ENCODE results near the gene MYL6. TPM values are rescaled to one million over a fixed set of nuclear protein-coding genes. Genes with fewer than 3 reads are reported as not detected.

The MYL6 gene
- total and polyA plus RNA-seq, 9 of the 15 experiments (the other 6 are each of a cell fraction or from before 2014, with no cell fraction given): 557 to 1,664 (median 958) TPM

DNA sequence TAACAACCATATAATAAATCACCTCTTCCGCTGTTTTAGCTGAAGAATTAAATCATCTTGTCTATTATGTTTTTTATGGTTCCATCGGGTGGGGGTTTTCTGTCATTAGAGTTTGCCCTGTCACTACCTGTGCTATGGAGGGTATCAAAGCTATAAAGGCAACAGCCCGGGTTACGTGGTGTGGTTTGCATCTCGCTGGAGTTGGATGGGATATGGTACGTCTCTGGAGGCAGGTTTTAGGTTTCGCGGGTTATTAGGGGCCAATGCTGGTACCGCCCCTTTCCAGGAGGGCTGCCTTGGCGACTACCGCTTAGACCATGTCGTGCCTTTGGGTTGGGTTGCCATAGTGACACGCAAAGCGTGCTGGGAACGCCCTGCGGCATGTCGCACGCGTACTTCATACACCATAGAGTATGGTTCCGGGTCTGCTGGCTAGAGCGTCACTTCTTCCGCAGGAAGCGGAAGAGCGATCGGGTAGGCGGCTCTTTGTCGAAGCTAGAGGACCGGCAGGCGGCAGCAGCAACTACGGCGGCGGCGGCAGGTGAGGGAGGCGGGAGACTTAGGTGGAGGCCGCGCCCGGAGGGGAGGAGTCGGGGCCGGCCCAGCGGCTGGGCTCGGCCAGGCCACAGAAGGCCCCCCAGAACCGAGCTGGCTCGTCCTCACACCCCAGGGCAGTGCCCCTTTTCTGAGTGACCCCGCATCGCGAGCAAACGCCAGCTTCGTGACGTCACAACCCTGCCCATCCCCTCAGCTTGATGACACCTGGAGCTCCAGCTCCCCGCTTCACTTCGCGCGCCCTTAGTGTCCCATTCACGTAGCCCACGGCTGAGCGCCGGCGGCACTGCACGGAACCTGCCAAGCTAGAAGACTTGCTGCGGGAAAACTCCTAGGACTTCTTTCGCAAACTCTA is 40.1 kb upstream of the MYL6 start, which contains the start of gene ZC3H10 (continued):
- TF ChIP-seq SRSF3 (IDR thresholded peaks at IDR 0.05; ENCODE audit: insufficient read depth, low read length) (no peak), MIER1 (IDR thresholded peaks at IDR 0.05; ENCODE audit: low read depth) (no peak), NFYB (IDR thresholded peaks at IDR 0.05; ENCODE audit: extremely low read depth, insufficient read length) (no peak), ZNF197 (CRISPR knock-in tag; IDR thresholded peaks at IDR 0.05; ENCODE audit: low read depth) (no peak), KLF13 (tag; IDR thresholded peaks at IDR 0.05; ENCODE audit: borderline replicate concordance, low read depth) (peak; percentile 96), JUN (IDR thresholded peaks at IDR 0.05; ENCODE audit: borderline replicate concordance, low read depth, low read length) (peak; percentile 61; the same call in 1 of the 2 replicates), JUN (CRISPR knock-in tag; IDR thresholded peaks at IDR 0.05; ENCODE audit: borderline replicate concordance) (no peak; the same call in 1 of the 2 replicates), RBM17 (IDR thresholded peaks at IDR 0.05; ENCODE audit: borderline replicate concordance, low read depth, low read length) (no peak), NELFE (IDR thresholded peaks at IDR 0.05; ENCODE audit: insufficient read depth, insufficient read length) (no peak), BRD4 (IDR thresholded peaks at IDR 0.05) (no peak), TEAD1 (CRISPR knock-in tag; IDR thresholded peaks at IDR 0.05) (peak; percentile 77 to 88), ZC3H8 (IDR thresholded peaks at IDR 0.05) (no peak), ZBED1 (IDR thresholded peaks at IDR 0.05) (peak; percentile 94), ATF1 (CRISPR knock-in tag; IDR thresholded peaks at IDR 0.05) (peak; percentile 75), ATF1 (tag; IDR thresholded peaks at IDR 0.05) (peak; percentile 99), CC2D1A (IDR thresholded peaks at IDR 0.05) (no peak), ZBTB8A (IDR thresholded peaks at IDR 0.05; ENCODE audit: partially characterized antibody) (no peak)
- TF ChIP-seq, protein P1, sequence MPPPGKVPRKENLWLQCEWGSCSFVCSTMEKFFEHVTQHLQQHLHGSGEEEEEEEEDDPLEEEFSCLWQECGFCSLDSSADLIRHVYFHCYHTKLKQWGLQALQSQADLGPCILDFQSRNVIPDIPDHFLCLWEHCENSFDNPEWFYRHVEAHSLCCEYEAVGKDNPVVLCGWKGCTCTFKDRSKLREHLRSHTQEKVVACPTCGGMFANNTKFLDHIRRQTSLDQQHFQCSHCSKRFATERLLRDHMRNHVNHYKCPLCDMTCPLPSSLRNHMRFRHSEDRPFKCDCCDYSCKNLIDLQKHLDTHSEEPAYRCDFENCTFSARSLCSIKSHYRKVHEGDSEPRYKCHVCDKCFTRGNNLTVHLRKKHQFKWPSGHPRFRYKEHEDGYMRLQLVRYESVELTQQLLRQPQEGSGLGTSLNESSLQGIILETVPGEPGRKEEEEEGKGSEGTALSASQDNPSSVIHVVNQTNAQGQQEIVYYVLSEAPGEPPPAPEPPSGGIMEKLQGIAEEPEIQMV (tag; conservative IDR thresholded peaks at IDR 0.05; ENCODE audit: low read depth): no peak
- TF ChIP-seq, protein P2, sequence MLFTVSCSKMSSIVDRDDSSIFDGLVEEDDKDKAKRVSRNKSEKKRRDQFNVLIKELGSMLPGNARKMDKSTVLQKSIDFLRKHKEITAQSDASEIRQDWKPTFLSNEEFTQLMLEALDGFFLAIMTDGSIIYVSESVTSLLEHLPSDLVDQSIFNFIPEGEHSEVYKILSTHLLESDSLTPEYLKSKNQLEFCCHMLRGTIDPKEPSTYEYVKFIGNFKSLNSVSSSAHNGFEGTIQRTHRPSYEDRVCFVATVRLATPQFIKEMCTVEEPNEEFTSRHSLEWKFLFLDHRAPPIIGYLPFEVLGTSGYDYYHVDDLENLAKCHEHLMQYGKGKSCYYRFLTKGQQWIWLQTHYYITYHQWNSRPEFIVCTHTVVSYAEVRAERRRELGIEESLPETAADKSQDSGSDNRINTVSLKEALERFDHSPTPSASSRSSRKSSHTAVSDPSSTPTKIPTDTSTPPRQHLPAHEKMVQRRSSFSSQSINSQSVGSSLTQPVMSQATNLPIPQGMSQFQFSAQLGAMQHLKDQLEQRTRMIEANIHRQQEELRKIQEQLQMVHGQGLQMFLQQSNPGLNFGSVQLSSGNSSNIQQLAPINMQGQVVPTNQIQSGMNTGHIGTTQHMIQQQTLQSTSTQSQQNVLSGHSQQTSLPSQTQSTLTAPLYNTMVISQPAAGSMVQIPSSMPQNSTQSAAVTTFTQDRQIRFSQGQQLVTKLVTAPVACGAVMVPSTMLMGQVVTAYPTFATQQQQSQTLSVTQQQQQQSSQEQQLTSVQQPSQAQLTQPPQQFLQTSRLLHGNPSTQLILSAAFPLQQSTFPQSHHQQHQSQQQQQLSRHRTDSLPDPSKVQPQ (CRISPR knock-in tag; IDR thresholded peaks at IDR 0.05; ENCODE audit: borderline replicate concordance): no peak
- TF ChIP-seq, protein P3, sequence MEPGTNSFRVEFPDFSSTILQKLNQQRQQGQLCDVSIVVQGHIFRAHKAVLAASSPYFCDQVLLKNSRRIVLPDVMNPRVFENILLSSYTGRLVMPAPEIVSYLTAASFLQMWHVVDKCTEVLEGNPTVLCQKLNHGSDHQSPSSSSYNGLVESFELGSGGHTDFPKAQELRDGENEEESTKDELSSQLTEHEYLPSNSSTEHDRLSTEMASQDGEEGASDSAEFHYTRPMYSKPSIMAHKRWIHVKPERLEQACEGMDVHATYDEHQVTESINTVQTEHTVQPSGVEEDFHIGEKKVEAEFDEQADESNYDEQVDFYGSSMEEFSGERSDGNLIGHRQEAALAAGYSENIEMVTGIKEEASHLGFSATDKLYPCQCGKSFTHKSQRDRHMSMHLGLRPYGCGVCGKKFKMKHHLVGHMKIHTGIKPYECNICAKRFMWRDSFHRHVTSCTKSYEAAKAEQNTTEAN (CRISPR knock-in tag; IDR thresholded peaks at IDR 0.05): no peak
- TF ChIP-seq, protein P4, sequence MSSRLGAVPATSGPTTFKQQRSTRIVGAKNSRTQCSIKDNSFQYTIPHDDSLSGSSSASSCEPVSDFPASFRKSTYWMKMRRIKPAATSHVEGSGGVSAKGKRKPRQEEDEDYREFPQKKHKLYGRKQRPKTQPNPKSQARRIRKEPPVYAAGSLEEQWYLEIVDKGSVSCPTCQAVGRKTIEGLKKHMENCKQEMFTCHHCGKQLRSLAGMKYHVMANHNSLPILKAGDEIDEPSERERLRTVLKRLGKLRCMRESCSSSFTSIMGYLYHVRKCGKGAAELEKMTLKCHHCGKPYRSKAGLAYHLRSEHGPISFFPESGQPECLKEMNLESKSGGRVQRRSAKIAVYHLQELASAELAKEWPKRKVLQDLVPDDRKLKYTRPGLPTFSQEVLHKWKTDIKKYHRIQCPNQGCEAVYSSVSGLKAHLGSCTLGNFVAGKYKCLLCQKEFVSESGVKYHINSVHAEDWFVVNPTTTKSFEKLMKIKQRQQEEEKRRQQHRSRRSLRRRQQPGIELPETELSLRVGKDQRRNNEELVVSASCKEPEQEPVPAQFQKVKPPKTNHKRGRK (tag; IDR thresholded peaks at IDR 0.05): no peak

Measured in K562 (cell line).